Endothelial cell of umbilical vein (primary cell): Measurements from ENCODE around the gene NAXE. TPM values are rescaled to one million over a fixed set of nuclear protein-coding genes. Genes with fewer than 3 reads are reported as not detected.

Experiments
- BruUV-seq: library from RNA; stranded (reverse); fragments of 400-500 nt; replicated peaks from 2 replicates; lab custom pipeline; 2021; lab: Mats Ljungman, UMichigan
- CTCF ChIA-PET: fragments of 300-600, 350-600 bp; sonication (Branson Sonifier 250); formaldehyde crosslinking; loops from one replicate; lab custom pipeline; 2021; ENCODE audit warnings: antibody characterized with exemption, inconsistent platforms; lab: Charles Lee
- POLR2A ChIA-PET: fragments of 300-600, 350-600 bp; sonication (Branson Sonifier 250); formaldehyde crosslinking; loops from one replicate; lab custom pipeline; 2021; ENCODE audit warnings: antibody characterized with exemption, inconsistent platforms; lab: Charles Lee
- DNase-seq: peaks from one replicate; pipeline ENCODE4 v3.0.0-alpha.2; 2011; ENCODE audit warnings: low read depth, low spot score
- FAIRE-seq: peaks from 2 replicates; lab custom pipeline; 2011; peaks lifted over from hg19 to GRCh38; lab: Jason Lieb, UNC
- H2AFZ ChIP-seq: 2 replicates; pipeline ENCODE4 v1.6.0; 2012; ENCODE audit warnings: low read depth, low read length, control low read depth, inconsistent platforms
- H3K27ac ChIP-seq: 2 replicates; pipeline ENCODE4 v1.5.1; 2011; ENCODE audit warnings: low read depth, mild to moderate bottlenecking, control low read depth, low read length, moderate library complexity; ENCODE audit not compliant: insufficient read depth
- H3K27me3 ChIP-seq, 2 experiments: 2 replicates each; pipeline versions ENCODE4 v1.6.0 to v1.6.1; 2011; ENCODE audit warnings: low read length in 2 of 2, mixed read lengths in 1 of 2; ENCODE audit not compliant: control insufficient read depth in 2 of 2, insufficient read depth in 2 of 2
- H3K36me3 ChIP-seq, 2 experiments: 2 replicates in 1 of 2; 3 replicates in 1 of 2; pipeline ENCODE4 v1.5.1; 2011; ENCODE audit warnings: low read length in 2 of 2, mild to moderate bottlenecking in 1 of 2, moderate library complexity in 1 of 2; ENCODE audit not compliant: control insufficient read depth in 2 of 2, insufficient read depth in 2 of 2; ENCODE audit errors: extremely low read depth in 1 of 2
- H3K4me1 ChIP-seq: 3 replicates; pipeline ENCODE4 v1.5.1; 2011; ENCODE audit warnings: mild to moderate bottlenecking, low read length; ENCODE audit not compliant: control insufficient read depth, insufficient read depth; ENCODE audit errors: extremely low read depth
- H3K4me2 ChIP-seq: 2 replicates; pipeline ENCODE4 v1.6.1; 2011; ENCODE audit warnings: low read length, control low read depth, mixed read lengths; ENCODE audit not compliant: insufficient read depth
- H3K4me3 ChIP-seq, 3 experiments: fragments of 200-600 bp in 1 of 3; sonication (generic), shearing (Covaris generic) in 1 of 3; replicated peaks in 1 of 3; 2 replicates each; pipeline ENCODE4 v1.5.1; 2011 to 2016; ENCODE audit warnings: control low read depth in 3 of 3, low read length in 3 of 3, mild to moderate bottlenecking in 2 of 3, inconsistent platforms in 1 of 3, low read depth in 1 of 3, moderate library complexity in 1 of 3; ENCODE audit not compliant: insufficient read depth in 1 of 3
- H3K79me2 ChIP-seq: 2 replicates; pipeline ENCODE4 v1.6.0; 2012; ENCODE audit warnings: low read length, inconsistent platforms; ENCODE audit not compliant: control insufficient read depth, insufficient read depth
- H3K9ac ChIP-seq: replicated peaks from 2 replicates; pipeline ENCODE3; 2011; ENCODE audit warnings: low read length, control low read depth; ENCODE audit not compliant: insufficient read depth; ENCODE audit errors: extremely low read depth
- H3K9me1 ChIP-seq: replicated peaks from 3 replicates; pipeline ENCODE4 v1.6.0; 2011; ENCODE audit warnings: mild to moderate bottlenecking, low read length; ENCODE audit not compliant: control insufficient read depth, insufficient read depth; ENCODE audit errors: extremely low read depth
- H3K9me3 ChIP-seq: replicated peaks from 2 replicates; pipeline ENCODE4 v1.5.1; 2012; ENCODE audit warnings: low read length, inconsistent platforms; ENCODE audit not compliant: control insufficient read depth, insufficient read depth
- H4K20me1 ChIP-seq: replicated peaks from 2 replicates; pipeline ENCODE3; 2011; ENCODE audit warnings: mild to moderate bottlenecking, low read length; ENCODE audit not compliant: control insufficient read depth, insufficient read depth; ENCODE audit errors: extremely low read depth
- CTCF ChIP-seq, 2 donors: IDR thresholded peaks; 1 replicate in 1 of 2; 2 replicates in 1 of 2; pipeline ENCODE4 v1.5.1; 2011; ENCODE audit warnings: low read length in 2 of 2, mild to moderate bottlenecking in 2 of 2, moderate library complexity in 2 of 2, control low read depth in 1 of 2, inconsistent platforms in 1 of 2, low read depth in 1 of 2; ENCODE audit not compliant: insufficient read depth in 1 of 2; ENCODE audit errors: extremely low read depth in 1 of 2
- EZH2 ChIP-seq: IDR thresholded peaks from 2 replicates; pipeline ENCODE4 v1.6.1; 2012; ENCODE audit warnings: borderline replicate concordance, low read depth, mild to moderate bottlenecking, moderate library complexity, low read length, inconsistent platforms; ENCODE audit not compliant: severe bottlenecking
- FOS ChIP-seq: IDR thresholded peaks from 2 replicates; pipeline ENCODE4 v1.6.1; 2011; ENCODE audit warnings: mild to moderate bottlenecking, low read length, moderate library complexity, borderline replicate concordance; ENCODE audit not compliant: insufficient read depth
- GATA2 ChIP-seq: IDR thresholded peaks from 2 replicates; pipeline ENCODE4 v1.7.0; 2011; ENCODE audit warnings: low read depth, mild to moderate bottlenecking, moderate library complexity, mixed read lengths, low read length; ENCODE audit not compliant: insufficient read length, insufficient read depth
- JUN ChIP-seq: IDR thresholded peaks from 2 replicates; pipeline ENCODE4 v1.6.1; 2011; ENCODE audit warnings: borderline replicate concordance, low read depth; ENCODE audit not compliant: insufficient read length, insufficient read depth
- MAX ChIP-seq: IDR thresholded peaks from 2 replicates; pipeline ENCODE4 v1.6.1; 2011; ENCODE audit not compliant: insufficient read depth, insufficient read length
- MYC ChIP-seq: IDR thresholded peaks from one replicate; pipeline ENCODE4 v1.6.1; 2011; ENCODE audit warnings: mild to moderate bottlenecking, low read depth, low read length
- POLR2A ChIP-seq: IDR thresholded peaks from 2 replicates; pipeline ENCODE4 v1.6.1; 2012; ENCODE audit warnings: low read depth, mild to moderate bottlenecking, control low read depth, low read length
- POLR2AphosphoS5 ChIP-seq: IDR thresholded peaks from 2 replicates; pipeline ENCODE4 v1.6.1; 2012; ENCODE audit warnings: low read depth, mild to moderate bottlenecking, control low read depth, low read length, moderate library complexity; ENCODE audit not compliant: insufficient read depth
- dilution Hi-C: fragments of 300-500 bp; cut with MboI; formaldehyde crosslinking; loops from one replicate; pipeline ENCODE4 v1.15.0; 2019; ENCODE audit warnings: low sequenced_read_pairs; ENCODE audit not compliant: extremely low pct_ligation_motif_present
- intact Hi-C: fragments of 100-400 bp; cut with micrococcal nuclease; formaldehyde crosslinking; loops from one replicate; pipeline ENCODE4 v1.10.0; 2022
- polyA plus RNA-seq, 4 experiments: library from polyadenylated mRNA; depleted of rRNA in 3 of 4; stranded (reverse) in 3 of 4; unstranded in 1 of 4; fragments of >200 nt; gene quantifications; 2 replicates each; pipeline versions ENCODE4 v1.2.1 to v1.2.3, GENCODE V29; 2011 to 2012; ENCODE audit warnings: missing spikeins in 1 of 4
- total RNA-seq: library from RNA; stranded (reverse); gene quantifications from 2 replicates; pipeline ENCODE4 v1.2.3, GENCODE V29; 2021

Gene NAXE
- total and polyA plus RNA-seq, 2 donors (not counting 3 experiments of a cell fraction or from before 2014, with no cell fraction given), result 76.2 to 187 TPM

GRCh38 chr1:156574039-156574633 lies 17.4 kb upstream of the NAXE start:
- H3K4me3 ChIP-seq, result no peak overlapping the region
- no peak for TF ChIP-seq EZH2
- TF ChIP-seq MAX, result no peak
- H3K9me1 ChIP-seq, result no peaks in the 10 kb centered on the region
- H3K9ac ChIP-seq, result no peak overlapping the region
- peaks cover 16% of the 10 kb centered on the region for H3K79me2 ChIP-seq
- no TSS peak for BruUV-seq
- no peaks in the 10 kb centered on the region for H4K20me1 ChIP-seq
- H3K27ac ChIP-seq, result no peak overlapping the region
- H3K9me3 ChIP-seq, result no peaks in the 10 kb centered on the region
- H3K27me3 ChIP-seq, result peaks cover 5 to 6% of the 10 kb centered on the region in 2 experiments
- DNase-seq (no peak), FAIRE-seq (no peak)
- POLR2A ChIA-PET, result no interaction called here
- no peak overlapping the region for H3K4me2 ChIP-seq
- CTCF ChIA-PET, result interaction anchor here (1.1 to 1.3 kb wide), 3 partner anchors 19 to 93 kb away, joined by 3 to 11 read pairs (median 3); no protein-coding TSS in a partner anchor
- dilution Hi-C loops, result no loop called here
- intact Hi-C loops, result loop anchor here (5.0 kb wide), 1 partner anchor 33 kb away; no protein-coding TSS in a partner anchor
- no peaks in the 10 kb centered on the region for H3K36me3 ChIP-seq
- H3K4me1 ChIP-seq, result peaks cover 13% of the 10 kb centered on the region
- H2AFZ ChIP-seq, result no peak overlapping the region

DNA sequence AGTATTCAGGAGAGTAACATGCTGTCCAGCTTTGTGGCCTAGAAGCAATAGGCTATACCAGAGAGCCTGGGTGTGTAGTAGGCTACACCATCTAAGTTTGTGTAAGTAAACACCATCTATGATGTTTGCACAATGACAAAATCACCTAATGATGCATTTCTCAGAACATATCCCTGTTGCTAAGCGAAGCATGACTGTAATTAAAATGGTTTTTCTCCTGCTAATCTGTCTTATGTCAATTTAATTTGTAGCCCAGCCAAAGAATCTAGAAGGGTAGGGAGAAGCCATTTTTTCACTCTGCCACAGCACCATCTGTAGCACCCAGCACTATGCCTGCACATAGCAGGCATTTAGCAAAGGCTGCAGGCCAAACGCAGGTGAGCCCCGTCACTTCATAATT lies 14.0 kb upstream of the NAXE start:
- Histone ChIP-seq H2AFZ (no peak overlapping the region), H3K4me1 (no peaks in the 10 kb centered on the region), H3K9ac (no peak overlapping the region), H3K4me3 (no peak overlapping the region), H3K4me2 (no peak overlapping the region), H3K79me2 (no peaks in the 10 kb centered on the region), H3K9me1 (no peaks in the 10 kb centered on the region), H3K36me3 (no peaks in the 10 kb centered on the region), H3K27me3 (peaks cover 5 to 6% of the 10 kb centered on the region in 2 experiments), H3K9me3 (no peaks in the 10 kb centered on the region), H3K27ac (no peak overlapping the region), H4K20me1 (no peaks in the 10 kb centered on the region)
- dilution Hi-C loops, result no loop called here
- DNase-seq (no peak), FAIRE-seq (no peak)
- no peak for TF ChIP-seq GATA2
- no peak for TF ChIP-seq FOS
- TF ChIP-seq JUN, result no peak
- no peak for TF ChIP-seq EZH2
- no peak for TF ChIP-seq POLR2A
- no peak for TF ChIP-seq MYC
- TF ChIP-seq CTCF (IDR thresholded peaks at IDR 0.05; ENCODE audit: extremely low read depth in 1 of 2, insufficient read depth in 1 of 2, low read depth in 1 of 2, low read length in 2 of 2), result no peak
- no peak for TF ChIP-seq POLR2AphosphoS5
- no peak for TF ChIP-seq MAX
- CTCF ChIA-PET, result interaction anchor here (1.8 to 3.0 kb wide), 3 partner anchors 31 to 192 kb away, joined by 6 to 15 read pairs (median 11); no protein-coding TSS in a partner anchor
- no TSS peak for BruUV-seq
- intact Hi-C loops, result no loop called here
- POLR2A ChIA-PET, result no interaction called here
